Caco-2 (cell line): Measurements from ENCODE around the gene ZNF276. TPM values are rescaled to one million over a fixed set of nuclear protein-coding genes. Genes with fewer than 3 reads are reported as not detected.

Experiments
- BruUV-seq: library from RNA; stranded (reverse); fragments of 400-500 nt; replicated peaks from 2 replicates; lab custom pipeline; 2021; lab: Mats Ljungman, UMichigan
- CTCF ChIA-PET: fragments of 300-600 bp; sonication (Branson Sonifier 250); formaldehyde crosslinking; loops from one replicate; lab custom pipeline; 2022; ENCODE audit warnings: antibody characterized with exemption; lab: Charles Lee
- POLR2A ChIA-PET: fragments of 300-600 bp; sonication (Branson Sonifier 250); formaldehyde crosslinking; loops from one replicate; lab custom pipeline; 2022; ENCODE audit warnings: antibody characterized with exemption; lab: Charles Lee
- DNase-seq, 2 experiments: peaks; one replicate each; pipeline versions ENCODE4 v3.0.0 to v3.0.0-alpha.2; 2020 to 2022
- H3K27me3 ChIP-seq: replicated peaks from 2 replicates; pipeline ENCODE4 v1.6.0; 2011; ENCODE audit warnings: low read length; ENCODE audit not compliant: control insufficient read depth, insufficient read depth
- H3K36me3 ChIP-seq: 2 replicates; pipeline ENCODE4 v1.5.1; 2011; ENCODE audit warnings: low read length; ENCODE audit not compliant: control insufficient read depth, insufficient read depth
- H3K4me1 ChIP-seq: fragments of 250-450 bp; sonication (Bioruptor Pico); 2 replicates; pipeline ENCODE4 v1.5.1; 2020; ENCODE audit warnings: mild to moderate bottlenecking
- H3K4me3 ChIP-seq: 2 replicates; pipeline ENCODE4 v1.5.1; 2011; ENCODE audit warnings: low read depth, mild to moderate bottlenecking, control low read depth, low read length
- H3K9me3 ChIP-seq: fragments of 250-450 bp; sonication (Bioruptor Pico); 2 replicates; pipeline ENCODE4 v1.5.1; 2020; ENCODE audit warnings: mild to moderate bottlenecking, moderate library complexity
- H3K27ac Mint-ChIP-seq: one replicate; pipeline ENCODE4 v1.8.0; 2022; ENCODE audit warnings: mixed read lengths; ENCODE audit not compliant: unreplicated experiment
- H3K27me3 Mint-ChIP-seq: one replicate; pipeline ENCODE4 v1.8.0; 2022; ENCODE audit warnings: mixed read lengths; ENCODE audit not compliant: insufficient read depth, unreplicated experiment
- H3K36me3 Mint-ChIP-seq: one replicate; pipeline ENCODE4 v1.8.0; 2022; ENCODE audit warnings: mild to moderate bottlenecking, mixed read lengths; ENCODE audit not compliant: insufficient read depth, unreplicated experiment
- H3K4me1 Mint-ChIP-seq: one replicate; pipeline ENCODE4 v1.8.0; 2022; ENCODE audit warnings: low read depth, mixed read lengths; ENCODE audit not compliant: unreplicated experiment
- H3K4me3 Mint-ChIP-seq: one replicate; pipeline ENCODE4 v1.8.0; 2022; ENCODE audit warnings: mild to moderate bottlenecking, moderate library complexity, mixed read lengths; ENCODE audit not compliant: unreplicated experiment
- H3K9me3 Mint-ChIP-seq: one replicate; pipeline ENCODE4 v1.8.0; 2022; ENCODE audit warnings: mixed read lengths; ENCODE audit not compliant: unreplicated experiment
- CTCF ChIP-seq, 2 experiments: fragments of 200-600 bp in 1 of 2; IDR thresholded peaks; 1 replicate in 1 of 2; 2 replicates in 1 of 2; pipeline versions ENCODE4 v1.5.1 to v1.8.0; 2011 to 2022; ENCODE audit warnings: antibody characterized with exemption in 1 of 2, control low read depth in 1 of 2, inconsistent platforms in 1 of 2, low read depth in 1 of 2, low read length in 1 of 2, mild to moderate bottlenecking in 1 of 2, moderate library complexity in 1 of 2; ENCODE audit not compliant: insufficient read depth in 1 of 2, severe bottlenecking in 1 of 2, unreplicated experiment in 1 of 2
- intact Hi-C: fragments of 100-400 bp; cut with micrococcal nuclease; formaldehyde crosslinking; loops from one replicate; pipeline ENCODE4 v1.10.0; 2022; ENCODE audit not compliant: unreplicated experiment
- total RNA-seq: library from RNA; stranded (reverse); gene quantifications from 2 replicates; pipeline ENCODE4 v1.2.3, GENCODE V29; 2022

Gene ZNF276
- total RNA-seq, 1 experiment from 2014 or later = 28.1 TPM

DNA sequence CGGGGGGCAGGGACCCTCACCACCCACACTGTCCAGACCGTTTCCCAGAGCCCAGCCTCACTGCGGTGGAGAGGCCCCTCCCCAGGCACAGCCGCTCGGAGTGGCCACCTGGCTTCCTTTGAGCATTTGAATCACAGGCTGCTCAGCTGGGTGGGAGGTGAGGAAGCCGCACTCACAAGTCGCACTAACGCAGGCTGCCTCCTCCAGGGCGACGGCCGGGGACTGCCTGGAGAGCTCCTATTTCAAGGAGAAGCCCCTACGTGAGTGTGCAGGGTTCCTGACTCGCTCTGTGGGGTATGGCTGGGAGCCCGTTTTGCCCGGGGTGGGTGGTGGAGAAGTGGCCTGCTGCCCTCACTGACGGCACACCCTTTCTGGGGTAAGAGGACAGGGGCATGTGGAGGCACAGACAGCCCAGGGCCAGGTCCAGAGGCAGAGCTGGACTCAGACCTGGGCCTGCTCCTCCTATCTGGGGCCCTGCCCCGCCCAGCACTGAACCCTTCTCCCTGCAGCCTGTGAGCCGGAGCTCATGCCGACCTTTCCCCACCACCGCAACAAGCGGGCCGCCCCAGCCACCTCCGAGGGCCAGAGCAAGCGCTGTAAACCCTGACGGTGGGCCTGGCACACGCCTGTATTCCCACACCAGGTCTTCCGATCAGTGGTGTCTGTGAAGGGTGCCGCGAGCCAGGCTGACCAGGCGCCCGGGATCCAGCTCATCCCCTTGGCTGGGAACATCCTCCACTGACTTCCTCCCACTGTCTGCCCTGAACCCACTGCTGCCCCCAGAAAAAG, 26.1 kb upstream of the ZNF276 start:
- Mint-ChIP-seq H3K4me1 (peaks cover 7% of the 10 kb centered on the region), H3K36me3 (peaks cover 92% of the 10 kb centered on the region), H3K4me3 (no peak overlapping the region), H3K27ac (peak overlapping the region; percentile 73), H3K27me3 (no peaks in the 10 kb centered on the region), H3K9me3 (no peaks in the 10 kb centered on the region)
- ChIA-PET POLR2A (no interaction called here), CTCF (no interaction called here)
- H3K9me3 ChIP-seq = no peaks in the 10 kb centered on the region
- peaks cover 4% of the 10 kb centered on the region; the same call in 1 of the 2 replicates for H3K4me1 ChIP-seq
- H3K36me3 ChIP-seq = peaks cover 11% of the 10 kb centered on the region
- no peak for TF ChIP-seq CTCF (IDR thresholded peaks at IDR 0.05; ENCODE audit: insufficient read depth in 1 of 2, low read depth in 1 of 2, low read length in 1 of 2, severe bottlenecking in 1 of 2, unreplicated experiment in 1 of 2)
- H3K27me3 ChIP-seq = no peaks in the 10 kb centered on the region
- H3K4me3 ChIP-seq = no peak overlapping the region
- intact Hi-C loops = no loop called here
- peak in 1 of 2 experiments; percentile 44 for DNase-seq
- BruUV-seq = no TSS peak

GRCh38 chr16:89695875-89696669, 25.3 kb upstream of the ZNF276 start:
- Mint-ChIP-seq H3K27me3 (no peaks in the 10 kb centered on the region), H3K27ac (peak overlapping the region; percentile 73), H3K9me3 (no peaks in the 10 kb centered on the region), H3K4me3 (no peak overlapping the region), H3K4me1 (peaks cover 7% of the 10 kb centered on the region), H3K36me3 (peaks cover 92% of the 10 kb centered on the region)
- no peak for TF ChIP-seq CTCF (IDR thresholded peaks at IDR 0.05; ENCODE audit: insufficient read depth in 1 of 2, low read depth in 1 of 2, low read length in 1 of 2, severe bottlenecking in 1 of 2, unreplicated experiment in 1 of 2)
- peaks cover 4% of the 10 kb centered on the region; the same call in 1 of the 2 replicates for H3K4me1 ChIP-seq
- no peaks in the 10 kb centered on the region for H3K27me3 ChIP-seq
- no peak overlapping the region for H3K4me3 ChIP-seq
- TSS peak; percentile 30 for BruUV-seq
- peak in 1 of 2 experiments; percentile 40 for DNase-seq
- intact Hi-C loops = no loop called here
- no peaks in the 10 kb centered on the region for H3K9me3 ChIP-seq
- H3K36me3 ChIP-seq = peaks cover 8% of the 10 kb centered on the region
- ChIA-PET POLR2A (no interaction called here), CTCF (no interaction called here)

DNA sequence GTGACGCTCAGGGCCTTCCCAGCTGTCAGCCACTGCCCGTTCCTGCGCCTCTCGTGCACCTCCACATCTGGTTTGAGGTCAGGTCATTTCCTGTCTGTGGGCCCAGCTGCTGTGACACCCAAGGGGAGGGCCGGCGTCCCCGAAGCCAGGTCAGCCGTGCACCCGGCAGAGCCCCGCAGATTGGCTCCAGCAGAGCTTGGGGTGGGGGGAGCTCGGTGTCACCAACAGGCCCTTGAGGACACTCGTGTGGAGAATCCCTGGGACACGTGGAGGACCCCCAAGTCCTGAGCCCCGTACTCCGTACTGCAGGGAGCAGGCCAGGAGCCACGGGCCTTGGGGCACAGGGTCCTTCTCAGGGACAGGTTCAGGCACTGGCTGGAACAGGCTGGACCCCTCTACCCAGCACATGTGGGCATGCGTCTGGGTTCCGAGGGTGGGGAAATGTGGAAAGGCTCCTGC, 24.6 kb upstream of the ZNF276 start:
- no peak overlapping the region for H3K27ac Mint-ChIP-seq
- intact Hi-C loops = no loop called here
- H3K9me3 ChIP-seq = no peaks in the 10 kb centered on the region
- no peak for DNase-seq
- peaks cover 7% of the 10 kb centered on the region for H3K4me1 Mint-ChIP-seq
- BruUV-seq = no TSS peak
- H3K27me3 Mint-ChIP-seq = no peaks in the 10 kb centered on the region
- H3K4me3 Mint-ChIP-seq = no peak overlapping the region
- no peaks in the 10 kb centered on the region for H3K9me3 Mint-ChIP-seq
- H3K36me3 ChIP-seq = peaks cover 4% of the 10 kb centered on the region
- ChIA-PET CTCF (no interaction called here), POLR2A (no interaction called here)
- H3K4me3 ChIP-seq = no peak overlapping the region
- no peak for TF ChIP-seq CTCF (IDR thresholded peaks at IDR 0.05; ENCODE audit: insufficient read depth in 1 of 2, low read depth in 1 of 2, low read length in 1 of 2, severe bottlenecking in 1 of 2, unreplicated experiment in 1 of 2)
- H3K36me3 Mint-ChIP-seq = peaks cover 92% of the 10 kb centered on the region
- peaks cover 4% of the 10 kb centered on the region; the same call in 1 of the 2 replicates for H3K4me1 ChIP-seq
- no peaks in the 10 kb centered on the region for H3K27me3 ChIP-seq
